ENCODE data around the gene SEPSECS.
"Not testable (repeated sequence)": the region's sequence is repeated elsewhere in the genome, so short reads cannot be mapped to it uniquely, and the experiment has no call there.

SEPSECS gene

DNA sequence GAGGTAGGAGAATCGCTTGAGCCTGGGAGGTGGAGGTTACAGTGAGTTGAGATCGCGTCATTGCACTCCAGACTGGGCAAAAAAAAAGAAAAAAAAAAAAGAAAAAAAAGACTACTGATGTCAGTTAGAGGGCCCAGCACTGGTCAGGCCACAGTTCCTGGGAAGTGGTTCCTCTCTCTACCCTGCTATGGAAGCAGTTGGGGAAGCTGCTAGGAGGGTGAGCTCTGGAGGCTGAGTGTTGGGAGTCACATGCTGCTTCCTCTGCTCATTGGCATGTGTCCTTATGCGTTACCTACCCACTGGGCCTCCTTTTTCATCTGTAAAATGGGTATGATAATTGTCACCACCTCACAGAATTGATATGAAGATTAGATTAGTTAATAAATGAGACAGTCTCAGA is 50.7 kb downstream of the SEPSECS start:
- no peak for DNase-seq (ENCODE audit: low spot score)

DNA sequence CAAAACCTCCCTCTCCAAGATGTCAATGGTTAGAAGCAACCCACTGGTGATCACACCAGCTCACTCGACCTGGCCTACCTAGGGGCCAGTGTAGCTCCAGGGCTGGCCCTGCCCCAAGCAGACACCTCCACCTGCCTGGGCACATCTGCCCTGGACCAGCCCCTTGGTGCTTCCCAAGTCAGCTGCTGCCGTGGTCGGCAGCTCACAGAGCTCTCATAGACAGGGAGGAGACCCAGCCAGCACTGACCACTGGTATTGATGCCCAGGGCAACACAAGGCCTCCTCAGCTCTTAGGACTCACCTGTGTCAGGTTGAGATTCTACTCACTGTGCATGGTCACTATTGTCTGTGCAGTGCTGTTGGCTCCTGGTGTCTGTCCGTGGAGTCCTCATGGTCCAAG is 51.7 kb downstream of the SEPSECS start:
- no peak for DNase-seq (ENCODE audit: low spot score)

DNA sequence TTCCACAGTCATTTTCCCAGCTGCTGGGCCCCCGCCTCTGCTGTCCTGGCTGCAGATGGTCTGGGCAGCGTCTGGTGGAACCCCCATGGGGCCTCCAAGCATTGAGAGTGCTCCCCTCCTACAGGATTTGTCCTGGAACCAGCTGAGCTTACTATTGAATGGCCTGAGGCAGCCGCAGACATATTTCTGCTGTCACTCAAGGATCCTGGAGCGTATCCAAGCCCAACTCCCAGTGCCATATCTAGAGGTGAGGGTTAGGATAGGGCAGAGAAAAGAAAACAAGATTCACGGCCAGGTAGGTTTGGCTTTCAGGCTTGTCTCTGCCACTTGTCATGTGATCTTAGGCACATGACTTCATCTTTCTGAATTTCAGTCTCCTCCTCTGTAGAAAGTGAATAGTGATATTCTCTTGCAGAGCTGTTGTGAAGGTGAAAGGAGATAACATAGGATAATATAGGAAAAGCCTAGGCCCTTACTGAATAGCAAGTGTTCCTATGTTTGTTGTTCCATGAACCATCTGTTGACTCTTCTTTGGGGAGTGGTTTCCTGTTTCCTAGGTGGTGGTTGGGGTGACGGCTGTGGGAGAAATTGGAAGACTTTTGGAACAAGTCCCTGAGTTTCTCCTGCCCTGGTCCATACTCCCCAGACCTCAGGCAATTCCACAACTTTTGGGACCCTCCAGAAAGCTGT is 52.3 kb downstream of the SEPSECS start:
- DNase-seq (ENCODE audit: low spot score): no peak

DNA sequence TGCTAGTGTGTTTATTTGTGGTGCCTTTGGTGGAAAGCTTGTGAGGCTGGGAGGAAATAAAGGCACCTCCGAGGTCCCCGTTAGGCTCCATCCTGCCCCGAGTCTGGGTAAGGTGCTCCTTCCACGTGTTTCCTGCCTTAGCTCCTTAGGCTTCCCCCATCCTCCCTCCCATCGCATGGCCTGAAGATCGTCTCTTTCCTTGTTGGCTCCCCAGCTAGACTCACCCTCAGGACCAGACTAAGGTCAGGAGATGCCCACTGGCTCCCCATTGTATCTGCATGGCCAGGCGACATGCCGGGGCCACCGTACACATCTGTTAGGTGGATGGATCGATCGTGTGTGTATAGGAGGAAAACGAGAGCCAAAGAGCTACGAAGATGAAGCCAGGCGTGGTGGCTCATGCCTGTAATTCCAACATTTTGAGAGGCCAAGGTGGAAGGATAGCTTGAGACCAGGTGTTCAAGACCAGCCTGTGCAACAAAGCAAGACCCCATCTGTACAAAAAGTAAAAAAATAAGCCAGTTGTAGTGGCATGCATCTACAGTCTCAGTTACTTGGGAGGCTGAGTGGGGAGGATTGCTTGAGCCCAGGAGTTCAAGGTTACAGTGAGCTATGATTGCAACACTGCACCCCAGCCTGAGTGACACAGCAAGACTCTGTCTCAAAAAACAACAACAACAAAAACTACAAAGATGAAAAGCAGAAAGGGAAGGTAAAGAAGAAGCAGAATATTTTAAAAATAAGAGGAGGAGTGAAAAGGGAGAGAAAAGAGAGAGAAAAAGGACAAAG is 53.7 kb downstream of the SEPSECS start:
- no peak for DNase-seq (ENCODE audit: low spot score)

DNA sequence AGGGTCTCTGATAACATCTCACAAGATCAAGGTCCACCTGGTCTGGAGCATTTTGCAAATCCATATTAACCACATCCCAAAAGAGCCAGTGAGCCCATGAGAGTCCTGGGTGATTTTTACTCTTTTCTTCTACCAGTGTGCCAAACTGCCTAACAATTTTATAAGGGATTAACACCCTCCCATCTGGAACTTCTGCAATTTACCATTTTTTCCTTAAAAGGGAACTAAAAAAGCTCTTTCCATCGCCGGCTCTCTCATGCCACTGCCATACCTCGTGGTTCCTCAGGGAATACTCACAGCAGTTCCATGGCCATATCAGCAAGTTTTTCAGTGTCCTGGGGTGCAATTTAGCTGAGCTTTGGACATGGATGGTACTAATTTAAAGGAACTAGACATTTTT is 55.7 kb downstream of the SEPSECS start:
- no peak for DNase-seq (ENCODE audit: low spot score)

DNA sequence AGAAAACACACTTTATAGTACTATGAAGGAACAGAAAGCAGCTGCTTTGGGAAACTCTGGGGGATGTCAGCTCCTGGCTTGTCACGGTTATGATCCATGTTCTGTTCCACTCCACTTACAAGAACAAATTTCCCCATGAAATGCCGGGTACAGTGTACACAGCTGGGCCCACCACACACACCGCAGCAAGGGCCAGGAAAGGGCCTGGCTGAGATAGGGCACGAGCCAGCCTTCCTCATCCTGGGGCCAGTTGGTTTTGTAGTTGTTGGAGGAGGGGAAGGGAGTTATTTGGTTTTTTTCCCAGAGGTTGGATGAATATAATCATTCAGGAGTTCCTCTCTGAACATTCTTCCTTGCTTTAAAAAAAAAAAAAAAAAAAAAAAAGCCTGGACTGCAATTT is 56.8 kb downstream of the SEPSECS start:
- DNase-seq (ENCODE audit: low spot score): no peak

DNA sequence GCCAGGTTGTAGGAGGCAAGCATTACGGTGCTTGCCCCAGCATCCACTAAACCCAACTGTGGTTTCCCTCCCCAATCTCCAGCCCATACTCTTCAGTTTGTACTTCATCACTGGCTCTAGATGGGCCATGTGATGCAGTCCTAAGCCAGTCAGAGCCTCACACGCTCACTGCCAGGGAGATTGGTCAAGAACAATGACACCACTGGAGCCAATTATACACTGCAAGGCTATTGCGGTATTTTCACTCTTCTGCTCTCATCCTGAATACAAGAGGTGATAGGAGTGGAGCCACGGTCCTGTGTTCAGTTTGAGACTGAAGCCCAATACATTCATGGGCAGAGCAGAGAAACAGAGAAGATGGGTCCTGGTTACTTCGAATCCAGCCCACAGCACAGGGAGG is 58.4 kb downstream of the SEPSECS start:
- DNase-seq (ENCODE audit: low spot score): no peak

DNA sequence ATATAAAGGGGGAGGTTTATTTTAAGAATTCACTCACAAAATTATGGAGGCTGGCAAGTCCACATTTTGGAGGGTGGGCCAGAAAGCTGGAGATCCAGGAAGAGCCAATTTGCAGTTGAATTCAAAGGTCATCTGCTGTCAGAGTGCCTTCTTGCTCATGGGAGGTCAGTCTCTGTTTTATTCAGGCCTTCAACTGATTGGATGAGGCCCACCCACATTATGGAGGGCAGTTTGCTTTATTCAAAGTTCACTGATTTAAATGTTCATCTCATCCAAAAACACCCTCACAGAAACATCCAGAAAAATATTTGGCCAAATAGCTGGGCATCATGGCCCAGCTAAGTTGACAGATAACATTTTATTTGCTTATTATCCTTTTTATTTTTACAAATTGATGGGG is 59.5 kb downstream of the SEPSECS start:
- DNase-seq (ENCODE audit: low spot score): no peak

DNA sequence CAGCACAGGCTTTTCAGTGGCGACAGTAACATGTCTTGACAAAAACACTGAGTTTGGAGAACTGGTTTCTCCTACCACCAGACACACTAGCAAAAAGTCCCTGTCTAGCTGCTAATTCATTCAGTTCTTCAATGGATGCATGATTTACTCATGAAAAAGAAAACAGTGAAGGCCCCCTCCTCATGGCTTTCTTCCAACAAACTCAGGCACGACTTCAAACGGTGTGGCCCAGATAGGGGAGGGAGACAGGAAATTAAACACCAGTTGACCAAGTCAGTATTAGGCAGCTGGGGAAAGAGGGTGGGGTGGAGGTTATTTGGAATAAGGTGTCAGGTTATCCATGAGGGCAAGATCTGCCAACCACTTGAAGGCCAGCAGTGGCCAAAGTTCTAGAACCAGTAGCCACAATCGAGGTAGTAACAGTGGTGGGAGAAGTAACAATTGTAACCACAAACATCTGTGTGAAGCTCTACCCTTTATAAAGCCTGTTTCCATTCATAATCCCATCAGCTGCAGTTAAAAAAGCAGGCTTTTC is 60.2 kb downstream of the SEPSECS start:
- no peak for DNase-seq (ENCODE audit: low spot score)

DNA sequence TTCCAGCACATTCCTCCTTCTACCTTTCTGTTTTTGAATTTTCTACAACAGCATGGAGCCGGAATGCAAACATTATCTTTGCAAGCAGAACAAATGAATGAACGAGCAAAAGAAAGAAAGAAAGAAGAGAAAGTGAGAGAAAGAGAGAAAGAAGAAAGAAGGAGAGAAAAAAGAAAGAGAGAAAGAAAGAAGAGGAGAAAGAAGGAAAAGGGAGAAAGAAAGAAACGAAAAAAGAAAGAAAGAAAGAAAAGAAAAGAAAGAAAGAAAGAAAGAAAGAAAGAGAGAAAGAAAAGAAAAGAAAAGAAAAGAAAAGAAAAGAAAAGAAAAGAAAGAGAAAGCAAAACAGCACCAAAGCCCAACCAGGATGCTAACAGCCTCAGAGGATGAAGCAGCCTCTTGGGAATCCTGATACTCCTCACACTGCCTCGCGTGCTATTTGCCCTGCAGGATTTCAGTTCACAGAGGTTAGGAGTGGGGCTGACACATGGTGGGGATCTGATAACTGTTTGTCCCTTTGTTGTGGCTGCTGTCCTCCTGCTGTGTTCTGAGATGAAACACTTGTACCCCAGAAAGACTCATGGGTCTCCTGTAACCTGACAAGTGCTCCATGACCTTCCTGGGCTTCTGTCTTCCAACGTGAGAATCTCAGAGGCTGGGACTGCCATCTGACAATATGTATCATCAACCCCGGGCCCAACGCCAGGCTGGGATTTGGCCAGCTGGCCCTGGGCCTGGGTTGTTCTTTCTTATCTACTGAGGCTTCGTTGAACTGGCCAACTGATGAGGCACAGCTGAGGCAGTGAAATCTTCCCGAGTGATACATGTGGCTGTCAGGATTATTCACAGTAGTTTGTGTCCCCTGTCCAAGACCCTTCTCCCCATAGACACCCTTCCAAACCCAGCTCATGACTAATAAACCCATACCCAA is 61.0 kb downstream of the SEPSECS start:
- no peak for DNase-seq (ENCODE audit: low spot score)

DNA sequence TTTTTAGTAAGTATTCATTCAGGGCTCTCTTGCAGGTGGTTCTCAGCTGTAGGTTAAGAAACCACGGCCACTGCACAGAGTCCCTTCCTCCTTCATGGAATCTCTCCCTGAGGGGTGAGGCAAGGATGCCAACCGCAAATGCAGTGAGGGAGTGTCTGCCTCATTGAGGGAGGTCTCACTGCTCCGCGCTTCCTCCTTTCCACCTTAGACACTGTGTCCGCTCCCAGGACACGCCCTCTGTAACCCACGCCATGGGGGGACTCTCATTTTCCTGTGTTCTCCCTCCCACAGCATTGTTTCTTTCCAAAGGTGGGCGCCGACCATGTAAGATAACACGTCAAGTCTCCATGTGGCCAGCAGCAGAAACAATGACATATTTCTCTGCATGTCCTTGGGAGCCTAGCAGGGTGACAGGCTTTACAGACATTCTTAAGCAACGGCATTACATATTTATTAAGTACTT is 63.2 kb downstream of the SEPSECS start:
- DNase-seq (ENCODE audit: low spot score): no peak

DNA sequence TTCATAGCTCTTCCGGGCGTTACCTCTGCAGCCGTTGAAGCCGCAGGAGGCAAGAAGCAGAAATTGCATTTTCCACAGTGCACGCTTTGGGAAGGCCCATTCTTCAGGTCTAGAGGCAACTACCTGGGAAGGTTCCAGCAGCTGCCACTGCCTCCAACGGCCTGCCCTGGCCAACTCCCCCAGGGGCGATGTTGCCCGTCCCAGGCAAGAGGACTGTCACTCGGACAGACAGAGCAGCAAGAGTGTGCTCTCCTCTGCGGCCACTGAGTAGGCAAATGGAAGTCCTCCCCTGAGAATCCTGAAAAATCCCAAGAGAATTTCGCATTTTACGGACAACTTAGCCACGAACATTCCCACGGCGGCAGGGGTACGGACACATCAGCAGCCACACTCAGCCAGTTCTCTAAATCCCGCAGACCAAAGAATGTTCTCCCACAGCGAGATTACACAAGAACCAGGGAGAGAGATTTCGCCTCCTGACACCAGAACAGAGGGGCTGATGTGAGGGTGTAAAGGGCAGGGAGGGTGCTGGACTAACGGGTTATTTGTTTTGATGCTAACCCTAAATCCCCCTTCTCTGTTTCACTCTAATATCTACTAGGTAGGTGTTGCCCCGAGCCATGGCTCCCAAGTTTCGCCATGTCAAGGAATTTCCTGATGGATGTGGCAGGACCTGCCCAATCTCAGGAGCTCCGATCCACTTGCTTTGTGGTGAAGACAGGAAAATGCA is 63.8 kb downstream of the SEPSECS start:
- DNase-seq (ENCODE audit: low spot score): no peak

DNA sequence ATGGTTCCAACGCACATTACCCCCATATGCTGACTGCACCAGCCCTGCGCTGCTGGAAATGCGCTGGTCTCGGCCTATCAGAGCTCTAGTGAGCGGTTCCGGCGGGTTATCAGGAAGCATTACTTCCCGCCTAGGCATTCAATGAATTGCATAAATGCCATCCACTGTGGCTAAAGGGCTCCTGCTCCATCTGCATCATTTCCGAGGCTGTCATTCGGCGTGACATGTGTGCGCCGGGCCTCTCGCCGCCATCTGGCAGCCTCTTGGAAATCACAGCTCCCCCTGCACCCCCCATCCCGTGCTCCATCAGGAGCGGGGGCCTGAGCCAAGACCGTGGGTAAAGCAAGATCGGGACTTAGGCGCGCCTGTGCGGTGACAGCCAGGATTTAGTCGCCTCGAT is 64.4 kb downstream of the SEPSECS start:
- no peak for DNase-seq (ENCODE audit: low spot score)

DNA sequence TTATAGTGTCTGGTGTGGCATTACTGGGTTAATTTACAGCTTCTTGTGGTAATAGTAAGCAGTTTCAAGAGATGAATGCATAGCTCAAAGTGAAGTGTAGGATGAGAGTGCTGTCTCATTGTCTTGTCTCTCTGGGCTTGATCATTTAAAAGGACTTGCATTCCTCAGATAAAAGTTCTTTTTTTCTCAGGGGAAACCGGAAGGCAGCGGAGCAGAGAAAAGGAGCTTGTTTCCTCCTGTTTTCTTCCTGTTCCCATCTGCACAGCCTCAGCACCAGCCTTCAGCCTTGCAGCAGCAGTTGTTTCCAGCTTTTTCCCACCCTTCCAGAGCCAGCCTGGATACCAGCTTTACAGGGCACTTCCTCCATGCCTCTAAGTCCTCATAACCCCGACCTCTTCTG is 68.1 kb downstream of the SEPSECS start:
- DNase-seq (ENCODE audit: low spot score): no peak

DNA sequence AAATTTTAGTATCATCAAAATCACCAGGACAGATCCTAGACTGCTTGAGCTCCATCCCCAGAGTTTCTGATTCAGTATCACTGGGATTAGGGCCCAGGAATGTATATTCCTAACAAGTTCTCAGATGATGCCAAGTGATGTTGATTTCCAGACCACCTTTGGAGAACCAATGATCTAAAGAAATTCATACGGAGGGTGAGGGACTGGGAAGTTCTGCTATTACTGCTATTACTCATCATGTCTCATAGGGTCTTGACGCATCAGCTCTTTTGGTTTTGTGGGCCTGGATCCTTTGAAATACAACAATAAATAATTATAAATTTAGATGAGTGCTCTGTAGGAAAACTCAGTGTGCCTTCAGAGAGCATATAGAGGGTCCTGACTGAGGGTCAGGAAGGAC is 69.7 kb downstream of the SEPSECS start:
- no peak for DNase-seq (ENCODE audit: low spot score)

DNA sequence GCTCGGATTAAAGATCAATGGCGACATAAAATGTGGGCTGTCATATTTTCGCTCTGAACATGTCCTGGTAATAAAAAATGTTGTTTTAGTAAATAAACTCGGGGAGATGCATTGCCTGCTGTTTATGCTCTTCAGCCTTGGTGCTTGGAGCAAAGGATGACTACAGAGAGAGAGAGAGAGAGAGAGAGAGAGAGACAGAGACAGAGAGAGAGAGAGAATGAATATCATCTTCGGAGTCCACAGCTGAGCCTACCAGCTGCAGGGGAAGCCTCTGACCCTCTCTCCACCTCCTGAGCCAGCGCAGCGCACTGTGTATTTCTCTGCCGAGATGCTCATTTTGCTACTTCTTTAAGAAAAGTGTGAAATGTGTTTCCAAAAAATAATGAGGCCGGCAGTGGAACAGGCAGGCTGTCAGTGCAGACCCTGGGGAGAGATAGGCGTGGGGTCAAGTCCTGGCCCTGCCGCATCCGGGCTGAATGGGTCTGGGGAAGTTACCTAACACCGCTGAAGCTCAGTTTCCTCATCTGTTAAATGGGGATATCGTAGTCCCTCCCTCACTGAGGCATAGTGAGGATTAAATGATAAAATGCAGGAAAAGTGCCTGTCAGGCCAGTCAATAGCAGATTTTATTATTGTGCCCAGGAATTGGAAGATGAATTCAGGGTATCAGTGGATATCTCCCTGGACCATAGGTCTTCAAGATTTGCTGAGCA is 71.0 kb downstream of the SEPSECS start:
- DNase-seq (ENCODE audit: low spot score): no peak

DNA sequence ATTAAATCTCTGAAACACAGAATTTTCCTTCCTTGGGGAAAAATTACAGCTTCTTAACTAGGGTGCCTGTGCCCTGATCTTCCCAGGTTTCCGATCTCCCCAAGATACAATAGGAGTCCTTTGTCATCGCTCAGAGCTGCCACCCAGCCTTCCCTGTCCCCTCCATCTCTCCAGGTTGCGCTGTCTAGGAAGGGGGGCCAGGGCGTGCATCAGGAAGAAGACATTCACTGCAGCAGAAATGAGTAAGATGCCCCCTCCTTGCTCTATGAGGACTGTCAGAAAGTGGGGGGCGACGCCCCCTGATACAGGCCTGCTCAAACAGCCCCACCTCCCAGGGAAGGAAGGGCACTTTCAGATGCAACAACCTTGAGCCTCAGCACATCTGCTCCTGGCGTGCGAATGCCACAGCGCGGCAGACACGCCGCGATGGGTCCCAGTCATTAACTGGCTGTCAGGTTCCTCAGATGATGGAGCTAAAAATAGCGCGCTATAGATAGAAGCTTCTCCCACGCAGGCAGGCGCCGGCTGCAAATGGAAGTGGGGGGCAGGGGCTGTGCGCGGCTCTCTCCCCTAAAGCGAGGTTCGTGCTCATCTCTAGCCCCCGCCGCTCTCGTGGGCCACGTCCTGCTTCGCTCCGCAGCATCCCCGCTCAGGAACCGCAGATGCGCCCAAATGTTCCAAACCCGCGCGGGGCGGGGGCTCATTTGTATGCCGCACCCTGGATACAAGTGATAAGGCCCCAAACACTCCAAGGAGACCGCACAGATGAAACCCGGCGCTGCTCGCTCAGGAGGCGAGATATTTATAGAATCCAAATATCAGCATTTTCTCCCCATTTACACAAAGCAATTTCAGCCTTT is 71.9 kb downstream of the SEPSECS start:
- no peak for DNase-seq (ENCODE audit: low spot score)

DNA sequence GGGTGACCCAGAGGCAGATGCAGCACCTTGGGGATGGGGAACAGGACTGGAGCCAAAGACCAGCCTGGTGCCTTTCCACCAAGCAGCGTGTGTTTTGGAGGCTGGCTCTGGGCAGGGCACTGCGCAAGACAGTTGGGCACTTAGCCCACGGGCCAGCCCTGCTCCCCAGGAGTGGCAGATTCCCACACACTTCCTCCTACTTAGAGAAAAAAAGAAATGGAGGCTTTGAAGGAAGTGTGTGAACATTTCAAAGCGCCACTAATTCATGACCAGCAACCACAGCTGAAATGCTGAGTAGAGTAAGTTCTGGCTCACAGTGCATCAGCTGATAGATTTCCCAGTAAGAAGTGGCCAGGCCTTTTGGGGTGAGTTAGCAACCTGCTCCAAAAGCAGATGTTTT is 74.6 kb downstream of the SEPSECS start:
- DNase-seq (ENCODE audit: low spot score): no peak

DNA sequence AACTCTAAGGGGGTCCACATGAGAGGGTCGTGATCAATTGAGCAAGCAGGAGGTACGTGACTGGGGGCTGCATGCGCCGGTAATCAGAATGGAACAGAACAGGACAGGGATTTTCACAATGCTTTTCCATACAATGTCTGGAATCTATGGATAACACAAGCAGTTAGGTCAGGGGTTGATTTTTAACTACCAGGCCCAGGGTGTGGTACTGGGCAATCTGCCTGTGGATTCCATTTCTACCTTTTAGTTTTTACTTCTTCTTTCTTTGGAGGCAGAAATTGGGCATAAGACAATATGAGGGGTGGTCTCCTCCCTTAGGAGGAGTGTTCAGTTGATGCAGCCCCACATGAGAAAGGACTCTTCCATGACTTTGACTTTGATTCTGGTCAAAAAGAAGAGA is 76.8 kb downstream of the SEPSECS start:
- DNase-seq (ENCODE audit: low spot score): not testable (repeated sequence)

DNA sequence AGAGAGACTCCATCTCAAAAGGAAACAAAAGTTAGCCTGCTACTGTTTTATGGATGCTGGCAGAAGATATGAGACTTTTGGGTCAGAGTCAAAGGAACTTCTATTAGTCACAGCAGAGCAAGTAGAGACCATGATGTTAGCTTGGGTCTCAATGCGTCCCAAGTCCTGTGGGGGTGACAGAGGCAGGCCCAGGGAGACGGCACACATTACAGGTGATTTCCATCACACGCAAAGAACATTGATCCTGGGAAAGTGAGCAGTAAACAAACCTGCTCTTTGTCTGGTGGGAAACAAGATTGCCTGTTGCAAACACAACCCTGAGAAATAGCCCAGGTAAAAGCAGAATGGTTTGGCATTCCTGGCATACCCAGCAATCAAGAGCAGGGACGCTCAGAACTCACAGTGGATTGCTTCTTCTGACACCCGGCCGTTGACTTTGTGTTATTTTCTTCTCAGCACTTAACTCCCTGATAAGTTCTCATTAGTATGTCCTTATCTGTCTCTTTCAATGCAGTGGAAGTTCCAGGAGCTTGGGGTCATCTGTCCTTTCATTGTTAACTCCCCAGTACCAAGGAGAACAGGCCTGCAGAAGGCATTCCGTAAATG is 78.3 kb downstream of the SEPSECS start:
- no peak for DNase-seq (ENCODE audit: low spot score)
